KMS-11 (cell line): Measurements from ENCODE around the gene AIM2.
A peak's percentile ranks its signal among the peaks of the same experiment; 100 is the strongest.

ENCODE experiments used
- H2AFZ ChIP-seq: fragments of 200-600 bp; sonication (generic); 2 replicates; pipeline ENCODE4 v1.6.1; 2016; ENCODE audit warnings: antibody characterized with exemption, mixed run types, low read depth
- H3K27ac ChIP-seq: fragments of 200-600 bp; sonication (generic); 2 replicates; pipeline ENCODE4 v1.6.1; 2016; ENCODE audit warnings: mild to moderate bottlenecking, mixed run types
- H3K27me3 ChIP-seq: fragments of 200-600 bp; sonication (generic); 2 replicates; pipeline ENCODE4 v1.6.1; 2017; ENCODE audit warnings: mild to moderate bottlenecking, low read depth, mixed run types, moderate library complexity; ENCODE audit not compliant: insufficient read depth
- H3K36me3 ChIP-seq: fragments of 200-600 bp; sonication (generic); 2 replicates; pipeline ENCODE4 v1.6.1; 2017; ENCODE audit warnings: mild to moderate bottlenecking, mixed run types; ENCODE audit not compliant: insufficient read depth
- H3K4me1 ChIP-seq: fragments of 200-600 bp; sonication (generic); 2 replicates; pipeline ENCODE4 v1.6.1; 2016; ENCODE audit warnings: mild to moderate bottlenecking, low read depth, mixed run types; ENCODE audit not compliant: poor library complexity, severe bottlenecking
- H3K4me2 ChIP-seq: fragments of 200-600 bp; sonication (generic); 2 replicates; pipeline ENCODE4 v1.7.0; 2016; ENCODE audit warnings: mild to moderate bottlenecking, mixed run types
- H3K4me3 ChIP-seq: fragments of 200-600 bp; sonication (generic); IDR thresholded peaks from 2 replicates; pipeline ENCODE4 v1.6.1; 2017; ENCODE audit warnings: low read depth, low read length, mixed read lengths; ENCODE audit not compliant: insufficient read depth
- H3K79me2 ChIP-seq: fragments of 200-600 bp; sonication (generic); 2 replicates; pipeline ENCODE4 v1.6.1; 2016; ENCODE audit warnings: low read depth, mixed run types; ENCODE audit not compliant: insufficient read depth
- H3K9ac ChIP-seq: fragments of 200-600 bp; sonication (generic); 2 replicates; pipeline ENCODE4 v1.6.1; 2016; ENCODE audit warnings: mild to moderate bottlenecking, mixed run types
- H4K20me1 ChIP-seq: fragments of 200-600 bp; sonication (generic); 2 replicates; pipeline ENCODE4 v1.6.1; 2016; ENCODE audit warnings: mild to moderate bottlenecking, mixed run types; ENCODE audit not compliant: insufficient read depth
- CTCF ChIP-seq: fragments of 200-600 bp; sonication (generic); conservative IDR thresholded peaks from 2 replicates; pipeline ENCODE4 v1.6.1; 2017; ENCODE audit warnings: low read depth, mild to moderate bottlenecking, antibody characterized with exemption, low read length, moderate library complexity, mixed read lengths

The AIM2 gene

GRCh38 chr1:159077120-159077961 is 775 bp upstream of the AIM2 start:
- H3K27ac ChIP-seq: peak overlapping the region; percentile 89
- H4K20me1 ChIP-seq: no peaks in the 10 kb centered on the region
- no peak for TF ChIP-seq CTCF
- peak overlapping the region; percentile 93 for H3K4me2 ChIP-seq
- no peaks in the 10 kb centered on the region for H3K79me2 ChIP-seq
- peak overlapping the region; percentile 83 for H2AFZ ChIP-seq
- peak overlapping the region; percentile 83 for H3K4me3 ChIP-seq
- H3K9ac ChIP-seq: peak overlapping the region; percentile 58
- peaks cover 39% of the 10 kb centered on the region for H3K4me1 ChIP-seq
- no peaks in the 10 kb centered on the region for H3K27me3 ChIP-seq
- H3K36me3 ChIP-seq: no peaks in the 10 kb centered on the region

GRCh38 chr1:159071970-159072582 is 4.5 kb downstream of the AIM2 start:
- Histone ChIP-seq H3K4me1 (peaks cover 41% of the 10 kb centered on the region), H3K27me3 (no peaks in the 10 kb centered on the region), H3K4me2 (no peak overlapping the region), H3K79me2 (no peaks in the 10 kb centered on the region), H4K20me1 (no peaks in the 10 kb centered on the region), H3K27ac (no peak overlapping the region), H3K9ac (no peak overlapping the region), H3K4me3 (no peak overlapping the region), H2AFZ (no peak overlapping the region), H3K36me3 (no peaks in the 10 kb centered on the region)
- peak; percentile 88 for TF ChIP-seq CTCF

- Histone ChIP-seq H3K27me3 (no peaks in the 10 kb centered on the region), H3K36me3 (no peaks in the 10 kb centered on the region), H3K4me2 (no peak overlapping the region), H3K4me3 (no peak overlapping the region), H2AFZ (no peak overlapping the region), H3K4me1 (peaks cover 20% of the 10 kb centered on the region), H3K27ac (no peak overlapping the region), H3K79me2 (no peaks in the 10 kb centered on the region), H4K20me1 (no peaks in the 10 kb centered on the region), H3K9ac (no peak overlapping the region)
- TF ChIP-seq CTCF: no peak
Observed at GRCh38 chr1:159068886-159069285, 7.7 kb downstream of the AIM2 start.

GRCh38 chr1:159067699-159068621 is 8.6 kb downstream of the AIM2 start:
- peak overlapping the region; percentile 32 for H2AFZ ChIP-seq

More at GRCh38 chr1:159067699-159068621, 8.6 kb downstream of the AIM2 start:
- H3K4me2 ChIP-seq: peak overlapping the region; percentile 29
- H3K27me3 ChIP-seq: no peaks in the 10 kb centered on the region
- H3K4me1 ChIP-seq: peaks cover 20% of the 10 kb centered on the region
- no peak for TF ChIP-seq CTCF
- H4K20me1 ChIP-seq: no peaks in the 10 kb centered on the region
- no peak overlapping the region for H3K4me3 ChIP-seq
- H3K36me3 ChIP-seq: no peaks in the 10 kb centered on the region
- peak overlapping the region; percentile 13; the same call in 1 of the 2 replicates for H3K27ac ChIP-seq
- no peaks in the 10 kb centered on the region for H3K79me2 ChIP-seq
- no peak overlapping the region for H3K9ac ChIP-seq
